ENCODE data around the gene FBXW8. TPM values are rescaled to one million over a fixed set of nuclear protein-coding genes. Genes with fewer than 3 reads are reported as not detected.
"Not testable (repeated sequence)": the region's sequence is repeated elsewhere in the genome, so short reads cannot be mapped to it uniquely, and the experiment has no call there.

The FBXW8 gene
- total RNA-seq, 1 donor from 2014 or later = 7.3 TPM

DNA sequence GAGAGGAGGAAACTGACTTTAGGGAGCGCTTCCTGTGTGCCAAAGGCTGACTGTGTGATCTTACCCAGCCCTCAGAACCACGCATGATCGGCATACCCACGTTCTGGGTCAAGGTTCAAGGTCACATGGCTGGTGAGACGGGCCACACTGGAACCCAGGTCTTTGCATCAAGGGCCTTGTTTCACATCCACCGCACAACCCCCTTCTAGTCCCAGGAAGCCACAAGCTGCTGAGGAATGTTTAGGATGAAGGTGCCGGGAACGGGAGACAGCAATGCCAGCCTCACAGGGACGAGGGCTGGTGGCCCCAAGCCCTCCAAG is 137.8 kb downstream of the FBXW8 start:
- Mint-ChIP-seq H3K4me3 (no peak overlapping the region), H3K27me3 (ENCODE audit: insufficient read depth) (no peaks in the 10 kb centered on the region), H3K36me3 (ENCODE audit: low read depth) (no peaks in the 10 kb centered on the region), H3K4me1 (ENCODE audit: low read depth) (no peaks in the 10 kb centered on the region), H3K27ac (no peak overlapping the region), H3K9me3 (no peaks in the 10 kb centered on the region)
- intact Hi-C loops (cut with micrococcal nuclease) = no loop called here
- DNase-seq (ENCODE audit: low spot score) = no peak

DNA sequence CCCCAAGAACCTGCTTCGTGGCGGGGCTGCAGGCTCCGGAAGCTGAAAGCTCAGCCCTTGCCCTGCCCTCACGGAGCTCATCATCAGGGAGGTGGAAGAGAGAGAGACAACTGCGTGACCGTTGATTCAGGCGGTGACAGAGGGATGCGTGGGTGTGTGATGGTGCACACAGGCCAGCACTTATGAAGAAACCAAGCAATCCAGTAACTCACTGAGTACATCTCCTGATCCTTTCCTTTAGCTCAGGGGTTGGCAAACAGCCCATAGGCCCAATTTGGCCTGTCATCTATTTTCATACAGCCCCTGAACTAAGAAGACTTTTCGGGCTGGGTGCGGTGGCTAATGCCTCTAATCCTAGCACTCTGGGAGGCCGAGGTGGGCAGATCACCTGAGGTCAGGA is 138.5 kb downstream of the FBXW8 start:
- Mint-ChIP-seq H3K27me3 (ENCODE audit: insufficient read depth) (peaks cover 1% of the 10 kb centered on the region), H3K4me3 (no peak overlapping the region)
- no peak for DNase-seq (ENCODE audit: low spot score)

DNA sequence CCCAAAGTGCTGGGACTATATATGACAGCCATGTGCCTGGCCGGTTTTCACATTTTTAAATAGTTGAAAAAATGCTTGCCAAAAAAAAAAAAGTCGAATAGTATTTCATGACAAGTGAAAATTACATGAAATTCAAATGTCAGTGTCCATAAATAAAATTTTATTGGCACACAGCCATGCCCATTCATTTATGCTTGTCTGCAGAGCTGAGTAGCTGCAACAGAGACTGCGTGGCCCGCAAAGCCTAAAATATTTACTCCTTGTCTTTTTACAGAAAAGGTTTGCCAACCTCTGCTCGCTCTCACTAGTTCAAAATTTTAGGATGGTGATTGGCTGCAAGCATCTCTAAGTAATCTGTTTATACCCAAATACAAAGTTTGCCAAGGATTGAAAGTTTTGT is 139.3 kb downstream of the FBXW8 start:
- Mint-ChIP-seq H3K9me3 (no peaks in the 10 kb centered on the region), H3K27ac (no peak overlapping the region), H3K36me3 (ENCODE audit: low read depth) (no peaks in the 10 kb centered on the region), H3K4me3 (no peak overlapping the region), H3K4me1 (ENCODE audit: low read depth) (no peaks in the 10 kb centered on the region), H3K27me3 (ENCODE audit: insufficient read depth) (peaks cover 2% of the 10 kb centered on the region)
- DNase-seq (ENCODE audit: low spot score) = no peak
- intact Hi-C loops (cut with micrococcal nuclease) = no loop called here

More for the DNA sequence above, 138.5 kb downstream of the FBXW8 start:
- Mint-ChIP-seq H3K36me3 (ENCODE audit: low read depth) (no peaks in the 10 kb centered on the region), H3K9me3 (no peaks in the 10 kb centered on the region), H3K4me1 (ENCODE audit: low read depth) (no peaks in the 10 kb centered on the region), H3K27ac (no peak overlapping the region)
- intact Hi-C loops (cut with micrococcal nuclease) = no loop called here

DNA sequence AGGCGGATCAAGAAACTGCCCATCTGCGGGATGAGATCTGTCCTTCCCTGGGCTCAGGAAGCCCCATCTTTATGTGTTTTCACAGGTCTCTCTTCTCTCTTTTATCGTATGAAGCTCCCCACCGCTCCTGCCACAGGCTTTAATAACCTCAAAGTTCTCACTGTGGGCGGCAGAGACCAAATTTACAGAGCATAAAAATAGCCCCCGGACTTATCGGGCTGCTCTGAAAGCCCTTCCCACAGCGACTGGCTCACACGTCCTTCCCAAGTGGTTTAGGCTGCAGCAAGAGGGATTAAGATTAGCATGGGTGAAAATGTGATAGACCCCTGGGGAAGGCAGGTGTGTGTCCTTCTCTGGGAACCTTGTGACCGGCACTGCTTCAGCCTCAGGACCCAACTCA is 140.6 kb downstream of the FBXW8 start:
- Mint-ChIP-seq H3K36me3 (ENCODE audit: low read depth) (no peaks in the 10 kb centered on the region), H3K27me3 (ENCODE audit: insufficient read depth) (peaks cover 2% of the 10 kb centered on the region), H3K9me3 (no peaks in the 10 kb centered on the region), H3K27ac (no peak overlapping the region), H3K4me3 (no peak overlapping the region), H3K4me1 (ENCODE audit: low read depth) (no peaks in the 10 kb centered on the region)
- intact Hi-C loops (cut with micrococcal nuclease) = no loop called here
- DNase-seq (ENCODE audit: low spot score) = no peak

DNA sequence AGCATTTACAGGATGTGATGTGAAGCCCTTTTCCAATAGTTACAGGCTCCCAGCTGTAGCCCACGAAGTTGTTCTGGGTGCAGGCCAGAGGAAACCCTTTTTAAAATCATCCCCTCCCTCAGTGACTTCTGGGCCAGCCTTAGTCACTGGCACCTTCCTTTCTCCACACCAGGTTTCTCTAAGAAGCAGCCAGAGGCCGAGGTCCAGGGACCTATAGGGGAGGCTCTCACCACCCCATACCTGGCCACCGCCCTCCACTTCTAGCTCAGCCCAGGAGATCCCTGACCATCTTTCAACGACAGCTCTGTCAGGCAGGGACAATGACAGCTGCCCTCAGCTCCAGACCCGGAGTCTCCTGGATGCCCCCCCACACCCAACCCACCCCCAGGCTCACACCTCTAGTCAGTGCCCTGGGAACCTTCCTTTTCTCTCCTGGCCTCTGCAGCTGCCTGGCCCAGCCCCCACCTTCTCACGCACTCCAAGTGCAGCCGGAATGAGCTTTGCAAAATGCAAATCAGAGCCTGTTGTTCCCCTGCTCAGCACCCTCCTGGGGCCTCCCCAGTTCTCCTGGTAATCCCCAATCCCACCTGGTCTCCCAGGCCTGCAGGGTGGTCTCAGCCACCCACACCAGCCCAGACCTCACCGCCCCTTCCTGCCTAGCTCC is 141.8 kb downstream of the FBXW8 start:
- Mint-ChIP-seq H3K4me1 (ENCODE audit: low read depth) (no peaks in the 10 kb centered on the region), H3K27ac (no peak overlapping the region), H3K9me3 (no peaks in the 10 kb centered on the region), H3K36me3 (ENCODE audit: low read depth) (peaks cover 1% of the 10 kb centered on the region), H3K4me3 (no peak overlapping the region), H3K27me3 (ENCODE audit: insufficient read depth) (peaks cover 2% of the 10 kb centered on the region)
- no peak for DNase-seq (ENCODE audit: low spot score)
- intact Hi-C loops (cut with micrococcal nuclease) = no loop called here

DNA sequence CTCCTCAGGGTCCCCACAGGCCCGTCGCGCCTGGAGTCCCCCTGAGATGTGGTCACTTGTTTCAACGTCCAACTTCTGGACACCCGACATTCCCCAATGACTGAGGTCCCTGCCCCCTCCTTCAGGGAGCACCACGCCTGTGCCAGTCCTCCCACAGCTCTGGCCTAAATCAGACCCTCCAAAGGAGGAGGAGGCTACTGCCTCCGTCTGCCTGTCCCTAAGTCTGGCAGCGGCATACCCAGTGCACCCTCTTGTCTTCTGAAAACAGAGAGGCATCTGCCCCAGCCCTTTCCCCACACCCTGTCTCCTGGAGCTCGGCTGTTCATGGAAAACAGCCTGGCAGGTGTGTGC is 142.3 kb downstream of the FBXW8 start:
- peaks cover 1% of the 10 kb centered on the region for H3K36me3 Mint-ChIP-seq (ENCODE audit: low read depth)
- H3K27me3 Mint-ChIP-seq (ENCODE audit: insufficient read depth) = peaks cover 2% of the 10 kb centered on the region

DNA sequence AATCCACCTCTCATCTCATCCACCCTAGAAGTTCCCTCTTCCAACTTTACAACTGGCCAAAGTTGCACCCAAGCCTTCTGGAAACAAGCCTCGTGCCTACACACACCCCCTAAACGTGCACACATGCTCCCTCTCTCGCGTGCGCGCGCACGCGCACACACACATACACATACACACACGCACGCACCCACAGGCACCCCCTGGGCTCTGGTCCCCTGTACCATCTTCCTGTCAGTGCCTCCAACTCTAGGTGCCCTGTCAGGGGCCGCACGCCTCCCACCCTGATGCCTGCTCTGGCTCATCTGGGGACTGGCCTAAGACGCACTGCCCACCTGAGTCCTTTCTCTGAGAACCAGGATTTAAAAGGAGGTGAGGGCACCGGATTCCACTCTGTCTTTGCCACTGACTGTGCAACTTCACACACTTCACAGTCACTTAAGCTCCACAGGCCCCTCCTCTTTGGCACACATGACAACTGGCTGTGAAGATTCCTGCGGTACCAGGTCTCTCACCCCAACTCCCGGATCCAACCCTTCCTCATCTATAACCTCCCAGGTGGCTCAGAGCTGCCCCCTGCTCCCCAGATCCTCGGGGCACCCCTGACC is 142.9 kb downstream of the FBXW8 start:
- intact Hi-C loops (cut with micrococcal nuclease) = no loop called here
- Mint-ChIP-seq H3K4me1 (ENCODE audit: low read depth) (peaks cover under 1% of the 10 kb centered on the region), H3K9me3 (no peaks in the 10 kb centered on the region), H3K36me3 (ENCODE audit: low read depth) (peaks cover 1% of the 10 kb centered on the region), H3K27ac (peak overlapping the region; percentile 52), H3K27me3 (ENCODE audit: insufficient read depth) (peaks cover 2% of the 10 kb centered on the region), H3K4me3 (no peak overlapping the region)
- no peak for DNase-seq (ENCODE audit: low spot score)

More for the DNA sequence above, 142.3 kb downstream of the FBXW8 start:
- intact Hi-C loops (cut with micrococcal nuclease) = no loop called here
- Mint-ChIP-seq H3K4me3 (no peak overlapping the region), H3K4me1 (ENCODE audit: low read depth) (no peaks in the 10 kb centered on the region), H3K9me3 (no peaks in the 10 kb centered on the region), H3K27ac (no peak overlapping the region)
- DNase-seq (ENCODE audit: low spot score) = no peak

DNA sequence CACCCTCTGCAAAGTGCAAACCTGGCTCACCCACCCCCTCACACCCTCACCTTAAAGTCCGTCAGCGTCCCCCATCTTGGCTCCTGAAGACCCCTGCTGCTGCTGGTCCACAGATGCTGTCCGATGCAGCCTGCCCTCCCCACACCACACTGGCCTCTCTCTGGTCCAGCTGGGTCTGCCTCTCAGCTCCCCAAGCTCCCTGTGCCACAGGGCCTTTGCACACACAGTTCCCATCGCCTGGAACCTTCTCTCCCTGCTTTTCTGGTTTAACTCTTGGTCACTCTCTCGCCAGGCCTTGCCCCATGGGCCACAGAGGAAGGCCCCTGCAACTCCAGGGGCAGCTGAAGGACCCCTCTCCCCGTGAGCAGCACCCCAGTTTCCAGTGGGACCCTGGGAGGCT is 143.5 kb downstream of the FBXW8 start:
- Mint-ChIP-seq H3K4me3 (no peak overlapping the region), H3K27me3 (ENCODE audit: insufficient read depth) (peaks cover 2% of the 10 kb centered on the region), H3K4me1 (ENCODE audit: low read depth) (peaks cover 4% of the 10 kb centered on the region), H3K36me3 (ENCODE audit: low read depth) (peaks cover 1% of the 10 kb centered on the region), H3K9me3 (no peaks in the 10 kb centered on the region), H3K27ac (no peak overlapping the region)
- no peak for DNase-seq (ENCODE audit: low spot score)
- intact Hi-C loops (cut with micrococcal nuclease) = no loop called here

DNA sequence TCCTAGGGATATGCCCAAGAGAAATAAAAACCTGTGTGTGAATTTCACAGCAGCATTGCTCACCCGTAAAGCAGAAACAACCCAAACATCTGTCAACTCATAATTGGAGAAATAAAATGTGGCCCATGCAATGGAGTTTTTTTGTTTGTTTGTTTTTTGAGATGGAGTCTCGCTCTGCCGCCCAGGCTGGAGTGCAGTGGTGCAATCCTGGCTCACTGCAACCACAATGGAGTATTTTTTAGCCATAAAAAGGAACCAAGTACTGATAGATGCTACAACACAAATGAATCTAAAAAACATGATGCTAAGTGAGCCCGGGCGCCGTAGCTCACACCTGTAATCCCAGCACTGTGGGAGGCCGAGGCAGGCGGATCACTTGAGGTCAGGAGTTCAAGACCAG is 146.9 kb downstream of the FBXW8 start:
- H3K27ac Mint-ChIP-seq; H3K4me3 Mint-ChIP-seq; H3K9me3 Mint-ChIP-seq; H3K27me3 Mint-ChIP-seq (ENCODE audit: insufficient read depth); DNase-seq (ENCODE audit: low spot score); H3K36me3 Mint-ChIP-seq (ENCODE audit: low read depth); intact Hi-C loops (cut with micrococcal nuclease): not testable (repeated sequence)
- H3K4me1 Mint-ChIP-seq (ENCODE audit: low read depth) = peaks cover 14% of the 10 kb centered on the region

DNA sequence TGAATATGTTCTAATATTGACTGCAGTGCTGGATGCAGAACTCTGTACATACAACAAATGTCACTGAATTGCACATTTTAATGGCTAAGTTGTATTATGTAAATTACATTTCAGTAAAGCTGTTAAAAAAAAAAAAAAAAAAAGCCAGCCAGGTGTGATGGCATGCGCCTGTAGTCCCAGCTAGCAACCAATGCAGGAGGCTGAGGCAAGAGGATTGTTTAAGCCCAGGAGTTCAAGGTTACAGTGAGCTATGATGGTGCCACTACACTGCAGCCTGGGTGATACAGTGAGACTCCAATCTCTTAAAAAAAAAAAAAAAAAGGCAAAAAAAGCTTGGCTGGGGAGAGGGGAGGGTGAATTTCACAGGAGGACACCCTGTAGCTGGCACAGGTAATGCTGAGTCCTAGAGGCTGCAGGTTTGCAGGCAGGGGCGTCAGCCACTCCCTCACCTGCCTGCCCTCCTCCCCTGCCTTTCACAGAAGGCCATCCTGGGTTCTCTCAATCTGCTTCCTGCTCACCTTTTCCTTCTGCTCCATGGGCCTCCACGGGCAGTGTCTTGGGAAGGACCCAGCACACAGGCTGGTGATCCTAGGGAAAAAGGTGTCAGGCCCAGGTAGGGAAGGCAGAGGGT is 147.8 kb downstream of the FBXW8 start:
- no peak overlapping the region for H3K27ac Mint-ChIP-seq
- peaks cover 2% of the 10 kb centered on the region for H3K27me3 Mint-ChIP-seq (ENCODE audit: insufficient read depth)
- intact Hi-C loops (cut with micrococcal nuclease) = no loop called here
- no peak overlapping the region for H3K4me3 Mint-ChIP-seq
- no peak for DNase-seq (ENCODE audit: low spot score)
- H3K9me3 Mint-ChIP-seq = no peaks in the 10 kb centered on the region
- peaks cover 6% of the 10 kb centered on the region for H3K36me3 Mint-ChIP-seq (ENCODE audit: low read depth)
- H3K4me1 Mint-ChIP-seq (ENCODE audit: low read depth) = peaks cover 23% of the 10 kb centered on the region

DNA sequence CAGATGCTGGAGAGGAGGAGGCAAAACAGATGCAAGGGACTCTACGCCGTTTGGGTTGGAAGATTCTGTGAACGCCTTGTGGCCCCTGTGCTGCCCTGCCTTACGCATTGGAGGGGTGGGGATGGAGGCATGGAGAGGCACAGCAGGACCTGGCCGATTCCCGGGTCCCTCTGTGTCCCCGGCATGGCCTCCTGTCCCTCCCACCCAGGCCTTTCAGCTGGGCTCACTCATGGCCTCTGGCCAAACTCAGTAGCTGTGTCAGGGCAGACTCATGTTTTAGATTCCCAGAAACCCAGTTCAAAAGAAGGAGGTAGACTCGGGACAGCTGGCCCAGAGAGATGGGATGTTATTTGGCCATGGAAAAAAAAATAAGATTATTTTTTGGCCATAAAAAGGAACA is 148.4 kb downstream of the FBXW8 start:
- intact Hi-C loops (cut with micrococcal nuclease) = no loop called here
- Mint-ChIP-seq H3K36me3 (ENCODE audit: low read depth) (peaks cover 6% of the 10 kb centered on the region), H3K27ac (no peak overlapping the region), H3K4me1 (ENCODE audit: low read depth) (peaks cover 29% of the 10 kb centered on the region), H3K4me3 (no peak overlapping the region), H3K27me3 (ENCODE audit: insufficient read depth) (peaks cover 2% of the 10 kb centered on the region), H3K9me3 (no peaks in the 10 kb centered on the region)
- no peak for DNase-seq (ENCODE audit: low spot score)

DNA sequence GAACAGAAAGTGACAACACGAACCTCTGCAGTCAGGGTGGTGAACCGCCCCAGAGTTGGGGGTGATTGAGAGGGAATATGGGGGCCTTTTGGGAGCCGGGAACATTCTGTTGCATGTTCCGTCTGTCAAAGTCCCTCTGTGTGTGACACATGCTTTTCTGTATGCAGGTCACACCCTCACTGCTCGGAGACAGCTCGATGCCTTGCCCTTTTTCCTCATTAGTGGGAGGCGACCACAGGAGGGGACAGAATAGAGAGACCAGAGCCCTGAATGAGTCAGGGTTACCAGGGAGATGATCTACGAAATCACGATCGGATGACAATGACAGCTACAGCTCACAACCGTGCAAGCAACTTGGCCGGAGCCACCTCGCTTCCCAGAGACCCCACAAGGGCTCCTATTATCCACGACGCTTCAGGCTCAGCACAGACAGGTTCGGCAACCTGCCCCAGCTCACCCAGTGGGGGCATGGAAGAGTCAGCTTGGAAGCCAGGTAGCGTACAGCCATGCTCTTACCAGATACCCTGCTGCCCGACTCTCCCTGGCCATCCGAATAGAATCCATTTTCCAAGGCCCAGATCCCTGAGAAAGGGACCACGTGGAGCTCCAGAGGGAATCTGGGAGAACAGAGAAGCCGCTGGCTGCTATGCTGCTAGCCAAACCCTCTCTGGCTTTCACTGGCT is 149.6 kb downstream of the FBXW8 start:
- Mint-ChIP-seq H3K27ac (no peak overlapping the region), H3K27me3 (ENCODE audit: insufficient read depth) (no peaks in the 10 kb centered on the region), H3K4me1 (ENCODE audit: low read depth) (peaks cover 41% of the 10 kb centered on the region), H3K36me3 (ENCODE audit: low read depth) (peaks cover 6% of the 10 kb centered on the region), H3K9me3 (no peaks in the 10 kb centered on the region), H3K4me3 (no peak overlapping the region)
- DNase-seq (ENCODE audit: low spot score) = no peak
- intact Hi-C loops (cut with micrococcal nuclease) = no loop called here

DNA sequence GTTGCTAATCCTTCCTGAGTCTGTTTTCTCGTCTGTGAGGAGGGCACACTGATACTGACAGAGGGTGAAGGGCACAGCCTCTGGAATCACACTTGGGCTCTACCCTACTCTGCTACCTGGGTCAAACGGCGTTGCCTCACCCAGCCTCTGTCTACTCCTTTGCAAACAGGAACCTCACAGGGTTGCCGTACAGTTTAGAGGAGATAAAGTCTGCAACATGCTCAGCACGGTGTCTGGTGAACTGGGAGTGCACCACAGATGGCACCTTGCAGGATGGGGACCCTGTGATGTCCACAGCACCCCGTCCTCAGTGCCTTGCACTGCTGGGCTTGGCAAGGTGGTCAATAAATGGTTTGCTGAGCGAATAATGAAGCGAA is 150.2 kb downstream of the FBXW8 start:
- H3K9me3 Mint-ChIP-seq = no peaks in the 10 kb centered on the region
- intact Hi-C loops (cut with micrococcal nuclease) = no loop called here
- H3K27me3 Mint-ChIP-seq (ENCODE audit: insufficient read depth) = no peaks in the 10 kb centered on the region
- H3K4me3 Mint-ChIP-seq = no peak overlapping the region
- no peak for DNase-seq (ENCODE audit: low spot score)
- no peak overlapping the region for H3K27ac Mint-ChIP-seq
- peaks cover 6% of the 10 kb centered on the region for H3K36me3 Mint-ChIP-seq (ENCODE audit: low read depth)
- H3K4me1 Mint-ChIP-seq (ENCODE audit: low read depth) = peaks cover 47% of the 10 kb centered on the region

All from activated T-helper 1 cell treated with anti-CD3 and anti-CD28 coated beads, Interleukin-12 subunit alpha, Interleukin-12 subunit beta, Interleukin-2, Interleukin-4 antibody, amounts not matched to agents 30 ng/mL and 10 ng/mL and 1 ng/mL, durations not matched to agents 14 hours and 24 hours and 36 hours (primary cell).